A673 (cell line): ENCODE measurements around the gene NANS. TPM values are rescaled to one million over a fixed set of nuclear protein-coding genes. Genes with fewer than 3 reads are reported as not detected.

Source experiments
- BruUV-seq: library from RNA; stranded (reverse); fragments of 400-500 nt; replicated peaks from 2 replicates; lab custom pipeline; 2021; lab: Mats Ljungman, UMichigan
- CTCF ChIA-PET: fragments of 300-600 bp; sonication (Branson Sonifier 250); formaldehyde crosslinking; loops from one replicate; lab custom pipeline; 2022; ENCODE audit warnings: antibody characterized with exemption; lab: Charles Lee
- POLR2A ChIA-PET: fragments of 300-600 bp; sonication (Branson Sonifier 250); formaldehyde crosslinking; loops from one replicate; lab custom pipeline; 2022; ENCODE audit warnings: antibody characterized with exemption; ENCODE audit not compliant: low non-redundant PET; lab: Charles Lee
- DNase-seq: peaks from one replicate; pipeline ENCODE4 v3.0.0-alpha.2; 2015; ENCODE audit warnings: low spot score
- H3K27ac ChIP-seq: fragments of 200-600 bp; sonication (generic); 2 replicates; pipeline ENCODE4 v1.5.1; 2016; ENCODE audit warnings: mixed run types, low read depth, mild to moderate bottlenecking, mixed read lengths, antibody characterized with exemption, low read length; ENCODE audit not compliant: poor library complexity, severe bottlenecking
- H3K27me3 ChIP-seq: fragments of 200-600 bp; sonication (generic); replicated peaks from 2 replicates; pipeline ENCODE4 v1.6.1; 2017; ENCODE audit warnings: mixed run types, low read depth, mild to moderate bottlenecking, mixed read lengths, antibody characterized with exemption, low read length; ENCODE audit not compliant: insufficient read depth, poor library complexity
- H3K36me3 ChIP-seq: fragments of 200-600 bp; sonication (generic); 2 replicates; pipeline ENCODE4 v1.6.1; 2016; ENCODE audit warnings: mixed run types, mild to moderate bottlenecking, mixed read lengths, antibody characterized with exemption, low read length; ENCODE audit not compliant: insufficient read depth, poor library complexity, severe bottlenecking
- H3K4me1 ChIP-seq: fragments of 200-600 bp; sonication (generic); 2 replicates; pipeline ENCODE4 v1.6.1; 2017; ENCODE audit warnings: mixed run types, mild to moderate bottlenecking, mixed read lengths, antibody characterized with exemption, low read length; ENCODE audit not compliant: insufficient read depth, poor library complexity, severe bottlenecking
- H3K4me3 ChIP-seq: fragments of 200-600 bp; sonication (generic); 2 replicates; pipeline ENCODE4 v1.5.1; 2016; ENCODE audit warnings: low read depth, mixed run types, mild to moderate bottlenecking, mixed read lengths, low read length; ENCODE audit not compliant: poor library complexity, severe bottlenecking
- H3K9me3 ChIP-seq: fragments of 200-600 bp; sonication (generic); 2 replicates; pipeline ENCODE4 v1.6.1; 2016; ENCODE audit warnings: mixed run types, low read depth, mild to moderate bottlenecking, mixed read lengths, antibody characterized with exemption, low read length; ENCODE audit not compliant: poor library complexity, severe bottlenecking
- CTCF ChIP-seq: fragments of 300-800, 200-600 bp; sonication (generic); conservative IDR thresholded peaks from 2 replicates; pipeline ENCODE4 v1.5.1; 2017; ENCODE audit warnings: low read depth, mild to moderate bottlenecking, antibody characterized with exemption, low read length, moderate library complexity, mixed read lengths
- EZH2 ChIP-seq: fragments of 200-600 bp; sonication (generic); IDR thresholded peaks from 2 replicates; pipeline ENCODE4 v1.6.1; 2017; ENCODE audit warnings: borderline replicate concordance, low read depth, mild to moderate bottlenecking, mixed read lengths, antibody characterized with exemption, low read length; ENCODE audit not compliant: poor library complexity, severe bottlenecking
- intact Hi-C: fragments of 100-400 bp; cut with micrococcal nuclease; formaldehyde crosslinking; loops from one replicate; pipeline ENCODE4 v1.10.0; 2022; ENCODE audit not compliant: unreplicated experiment
- total RNA-seq: library from RNA; stranded (reverse); gene quantifications from 2 replicates; pipeline ENCODE4 v1.2.3, GENCODE V29; 2021

Gene NANS
- total RNA-seq, 1 experiment from 2014 or later = 40.6 TPM

GRCh38 chr9:98008764-98009163 lies 47.8 kb upstream of the NANS start:
- Histone ChIP-seq H3K27ac (no peak overlapping the region), H3K36me3 (peaks cover 97% of the 10 kb centered on the region), H3K9me3 (no peaks in the 10 kb centered on the region), H3K4me3 (no peak overlapping the region), H3K4me1 (no peaks in the 10 kb centered on the region), H3K27me3 (no peaks in the 10 kb centered on the region)
- ChIA-PET CTCF (no interaction called here), POLR2A (no interaction called here)
- DNase-seq = no peak
- BruUV-seq = no TSS peak
- intact Hi-C loops = no loop called here
- no peak for TF ChIP-seq CTCF

- BruUV-seq = no TSS peak
- H3K4me1 ChIP-seq = no peaks in the 10 kb centered on the region
- DNase-seq = no peak
- no peak overlapping the region for H3K4me3 ChIP-seq
- intact Hi-C loops = no loop called here
- ChIA-PET CTCF (no interaction called here), POLR2A (no interaction called here)
- H3K27ac ChIP-seq = no peak overlapping the region
- no peaks in the 10 kb centered on the region for H3K27me3 ChIP-seq
- no peaks in the 10 kb centered on the region for H3K9me3 ChIP-seq
- TF ChIP-seq CTCF (no peak), EZH2 (no peak)
- H3K36me3 ChIP-seq = peaks cover 97% of the 10 kb centered on the region
Observed at GRCh38 chr9:98009437-98009836, 47.1 kb upstream of the NANS start.

GRCh38 chr9:98009936-98010335 lies 46.6 kb upstream of the NANS start:
- Histone ChIP-seq H3K9me3 (no peaks in the 10 kb centered on the region), H3K27me3 (no peaks in the 10 kb centered on the region), H3K27ac (no peak overlapping the region), H3K4me1 (no peaks in the 10 kb centered on the region), H3K4me3 (no peak overlapping the region), H3K36me3 (peaks cover 97% of the 10 kb centered on the region)
- intact Hi-C loops = no loop called here
- ChIA-PET POLR2A (no interaction called here), CTCF (no interaction called here)
- no peak for TF ChIP-seq EZH2
- TF ChIP-seq CTCF = no peak
- DNase-seq = no peak
- BruUV-seq = TSS peak; percentile 5
